H9 (cell line): ENCODE data around the gene POLD3. TPM values are rescaled to one million over a fixed set of nuclear protein-coding genes. Genes with fewer than 3 reads are reported as not detected.

Experiments used
- DNase-seq: peaks from one replicate; pipeline ENCODE4 v3.0.0-alpha.2; 2017
- H2AFZ ChIP-seq: one replicate; pipeline ENCODE4 v1.6.1; 2013; ENCODE audit warnings: mild to moderate bottlenecking, low read length, control low read depth, moderate library complexity
- H2AK5ac ChIP-seq: 2 replicates; pipeline ENCODE4 v1.6.1; 2013; ENCODE audit warnings: low read length, control low read depth, mixed read lengths; ENCODE audit not compliant: insufficient read length
- H2BK120ac ChIP-seq: one replicate; pipeline ENCODE4 v1.6.1; 2013; ENCODE audit warnings: low read depth, mild to moderate bottlenecking, low read length, control low read depth, inconsistent platforms; ENCODE audit not compliant: poor library complexity, severe bottlenecking
- H2BK12ac ChIP-seq: 2 replicates; pipeline ENCODE4 v1.6.1; 2013; ENCODE audit warnings: low read length, control low read depth, mixed read lengths, low read depth; ENCODE audit not compliant: insufficient read length
- H2BK15ac ChIP-seq: 2 replicates; pipeline ENCODE4 v1.6.1; 2013; ENCODE audit warnings: low read depth, low read length, control low read depth
- H2BK20ac ChIP-seq: one replicate; pipeline ENCODE4 v1.6.1; 2013; ENCODE audit warnings: low read depth, mild to moderate bottlenecking, low read length, control low read depth, inconsistent platforms; ENCODE audit not compliant: poor library complexity, severe bottlenecking
- H2BK5ac ChIP-seq: 2 replicates; pipeline ENCODE4 v1.6.1; 2013; ENCODE audit warnings: low read length, control low read depth, mixed read lengths; ENCODE audit not compliant: insufficient read length
- H3K14ac ChIP-seq: 2 replicates; pipeline ENCODE4 v1.6.1; 2013; ENCODE audit warnings: low read length, control low read depth; ENCODE audit not compliant: insufficient read depth
- H3K18ac ChIP-seq: 2 replicates; pipeline ENCODE4 v1.6.1; 2013; ENCODE audit warnings: low read depth, mild to moderate bottlenecking, mixed read lengths, low read length, control low read depth; ENCODE audit not compliant: insufficient read length
- H3K23ac ChIP-seq: 2 replicates; pipeline ENCODE4 v1.6.1; 2013; ENCODE audit warnings: low read length, control low read depth, mixed read lengths, low read depth; ENCODE audit not compliant: insufficient read length
- H3K23me2 ChIP-seq: 2 replicates; pipeline ENCODE4 v1.6.1; 2013; ENCODE audit warnings: low read depth, mild to moderate bottlenecking, mixed read lengths, low read length, control low read depth; ENCODE audit not compliant: insufficient read length, poor library complexity, severe bottlenecking
- H3K27ac ChIP-seq: 2 replicates; pipeline ENCODE4 v1.5.1; 2013; ENCODE audit warnings: low read length, control low read depth, mixed read lengths, low read depth; ENCODE audit not compliant: insufficient read length
- H3K27me3 ChIP-seq: 2 replicates; pipeline ENCODE4 v1.6.1; 2013; ENCODE audit warnings: low read length, control low read depth, inconsistent platforms; ENCODE audit not compliant: insufficient read depth
- H3K4ac ChIP-seq: 2 replicates; pipeline ENCODE4 v1.6.1; 2013; ENCODE audit warnings: low read depth, mild to moderate bottlenecking, control low read depth, inconsistent platforms, low read length, moderate library complexity
- H3K4me1 ChIP-seq: 2 replicates; pipeline ENCODE4 v1.6.1; 2013; ENCODE audit warnings: low read length, control low read depth, inconsistent platforms; ENCODE audit not compliant: insufficient read depth
- H3K4me2 ChIP-seq: 2 replicates; pipeline ENCODE4 v1.6.1; 2013; ENCODE audit warnings: low read length, control low read depth, mixed read lengths; ENCODE audit not compliant: insufficient read length, insufficient read depth
- H3K56ac ChIP-seq: 2 replicates; pipeline ENCODE4 v1.6.1; 2013; ENCODE audit warnings: low read depth, mild to moderate bottlenecking, mixed read lengths, low read length, control low read depth; ENCODE audit not compliant: insufficient read length
- H3K79me1 ChIP-seq: 2 replicates; pipeline ENCODE4 v1.6.1; 2013; ENCODE audit warnings: low read depth, mild to moderate bottlenecking, moderate library complexity, low read length, control low read depth, inconsistent platforms; ENCODE audit not compliant: insufficient read depth, poor library complexity, severe bottlenecking
- H3K79me2 ChIP-seq: 2 replicates; pipeline ENCODE4 v1.6.1; 2013; ENCODE audit warnings: low read length, control low read depth, inconsistent platforms; ENCODE audit not compliant: insufficient read depth
- H3K9ac ChIP-seq: 2 replicates; pipeline ENCODE4 v1.6.1; 2013; ENCODE audit warnings: low read length, control low read depth, mixed read lengths; ENCODE audit not compliant: insufficient read length; ENCODE audit errors: extremely low read depth
- H3K9me3 ChIP-seq: one replicate; pipeline ENCODE4 v1.6.1; 2013; ENCODE audit warnings: low read depth, low read length, inconsistent platforms; ENCODE audit not compliant: control insufficient read depth
- H3T11ph ChIP-seq: one replicate; pipeline ENCODE4 v1.6.1; 2013; ENCODE audit warnings: mild to moderate bottlenecking, low read length, control low read depth, inconsistent platforms
- H4K20me1 ChIP-seq: one replicate; pipeline ENCODE4 v1.6.1; 2013; ENCODE audit not compliant: control insufficient read depth, insufficient read length, insufficient read depth
- H4K5ac ChIP-seq: 2 replicates; pipeline ENCODE4 v1.6.1; 2013; ENCODE audit warnings: low read depth, mild to moderate bottlenecking, mixed read lengths, low read length, control low read depth; ENCODE audit not compliant: insufficient read length
- H4K8ac ChIP-seq: replicated peaks from 2 replicates; pipeline ENCODE4 v1.6.1; 2013; ENCODE audit warnings: low read length, control low read depth, mixed read lengths, low read depth; ENCODE audit not compliant: insufficient read length
- H4K91ac ChIP-seq: 2 replicates; pipeline ENCODE4 v1.6.1; 2013; ENCODE audit warnings: low read depth, mild to moderate bottlenecking, moderate library complexity, mixed read lengths, low read length, control low read depth; ENCODE audit not compliant: insufficient read length
- H3K27ac Mint-ChIP-seq, 3 experiments: 2 replicates in 2 of 3; 3 replicates in 1 of 3; pipeline ENCODE4 v1.8.0; 2020 to 2021; ENCODE audit warnings: mixed read lengths in 3 of 3, mild to moderate bottlenecking in 1 of 3, moderate library complexity in 1 of 3
- H3K27me3 Mint-ChIP-seq: 2 replicates; pipeline ENCODE4 v1.8.0; 2021; ENCODE audit warnings: low read depth, mild to moderate bottlenecking, moderate library complexity, mixed read lengths
- H3K36me3 Mint-ChIP-seq, 3 experiments: 2 replicates in 2 of 3; 3 replicates in 1 of 3; pipeline ENCODE4 v1.8.0; 2020 to 2021; ENCODE audit warnings: low read depth in 3 of 3, mixed read lengths in 3 of 3; ENCODE audit not compliant: insufficient read depth in 1 of 3
- H3K4me1 Mint-ChIP-seq, 2 experiments: 2 replicates each; pipeline ENCODE4 v1.8.0; 2020; ENCODE audit warnings: mixed read lengths in 2 of 2
- H3K4me3 Mint-ChIP-seq, 2 experiments: 2 replicates in 1 of 2; 3 replicates in 1 of 2; pipeline ENCODE4 v1.8.0; 2020 to 2021; ENCODE audit warnings: mild to moderate bottlenecking in 2 of 2, mixed read lengths in 2 of 2, moderate library complexity in 1 of 2
- H3K9me3 Mint-ChIP-seq, 2 experiments: 2 replicates in 1 of 2; 3 replicates in 1 of 2; pipeline ENCODE4 v1.8.0; 2020; ENCODE audit warnings: mild to moderate bottlenecking in 2 of 2, mixed read lengths in 2 of 2, moderate library complexity in 1 of 2
- CTCF ChIP-seq: fragments of 200-600 bp; sonication (generic); conservative IDR thresholded peaks from 3 replicates; pipeline ENCODE4 v1.8.0; 2021; ENCODE audit warnings: antibody characterized with exemption, mild to moderate bottlenecking
- WGBS: extraction: QIAGEN DNeasy Blood & Tissue Kit; methylation state at CpG from one replicate; pipeline ENCODE4 v1.1.7; 2013; ENCODE audit warnings: missing lambda C conversion rate, low lambda C conversion rate, mixed read lengths; ENCODE audit not compliant: insufficient read length; ENCODE audit errors: extremely low coverage; 5-methylcytosine and 5-hydroxymethylcytosine counted together
- total RNA-seq: library from RNA; stranded (reverse); gene quantifications from 2 replicates; pipeline ENCODE4 v1.2.1, GENCODE V29; 2021

POLD3 gene
- total RNA-seq, 1 experiment from 2014 or later = 34.1 TPM

DNA sequence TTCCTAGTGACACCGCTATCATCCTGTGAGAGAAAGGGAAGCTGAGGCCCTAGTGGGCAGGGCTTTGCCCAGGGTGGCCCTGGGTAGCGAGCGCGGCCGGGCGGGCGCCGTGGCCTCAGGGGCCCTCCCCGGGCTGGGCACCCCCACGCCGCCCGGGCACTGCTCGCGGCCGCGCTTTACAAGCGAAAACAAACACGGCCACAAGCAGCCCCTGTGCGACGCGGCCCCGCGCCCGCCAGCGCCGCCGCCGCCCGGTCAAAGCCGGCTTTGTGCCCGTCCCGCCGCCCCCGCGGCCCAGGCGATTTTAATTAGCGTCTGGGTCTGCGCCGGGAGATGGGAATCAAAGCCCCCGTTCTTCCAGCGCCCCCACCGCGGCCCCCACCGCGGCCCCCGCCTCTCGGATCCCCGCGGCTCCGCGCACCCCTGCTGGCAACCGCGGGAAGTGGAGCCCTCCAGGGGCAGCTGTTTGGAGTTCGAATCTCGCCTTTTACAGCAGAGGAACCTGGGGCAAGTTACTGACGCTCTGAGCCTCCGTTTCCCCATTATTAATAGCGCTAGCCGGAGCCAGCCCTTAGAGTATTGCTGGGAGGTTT, 91.0 kb downstream of the POLD3 start:
- H3K27me3 Mint-ChIP-seq = peaks cover 11% of the 10 kb centered on the region
- Histone ChIP-seq H2BK12ac (no peak overlapping the region), H4K8ac (no peak overlapping the region), H3K79me1 (no peaks in the 10 kb centered on the region), H4K91ac (no peak overlapping the region), H3K14ac (0 out of 2 replicates have a peak overlapping the region, but pooled peaks have one; percentile 26), H4K5ac (no peak overlapping the region), H3K9me3 (no peaks in the 10 kb centered on the region), H3K27me3 (no peaks in the 10 kb centered on the region), H3K23ac (no peak overlapping the region), H3K18ac (no peak overlapping the region), H4K20me1 (no peaks in the 10 kb centered on the region), H3T11ph (no peak overlapping the region), H2BK20ac (no peak overlapping the region), H3K56ac (no peak overlapping the region), H3K79me2 (no peaks in the 10 kb centered on the region), H2AFZ (no peak overlapping the region), H3K9ac (no peak overlapping the region), H2BK5ac (no peak overlapping the region), H2AK5ac (no peak overlapping the region), H2BK15ac (no peak overlapping the region), H3K4me2 (peak overlapping the region; percentile 30), H2BK120ac (no peak overlapping the region), H3K23me2 (no peaks in the 10 kb centered on the region), H3K4ac (no peak overlapping the region), H3K27ac (no peak overlapping the region), H3K4me1 (no peaks in the 10 kb centered on the region)
- WGBS = no CpG with 5 or more reads among the region's 59 CpGs
- TF ChIP-seq CTCF = peak; percentile 42
- peak overlapping the region in 1 of 2 experiments; percentile 67; a peak in 3 of 5 replicates for H3K4me3 Mint-ChIP-seq
- no peak for DNase-seq
- no peak overlapping the region for H3K27ac Mint-ChIP-seq
- no peaks in the 10 kb centered on the region; a peak in 1 of 7 replicates for H3K36me3 Mint-ChIP-seq
- H3K9me3 Mint-ChIP-seq = no peaks in the 10 kb centered on the region; a peak in 1 of 5 replicates
- peaks cover 11 to 19% of the 10 kb centered on the region in 2 experiments for H3K4me1 Mint-ChIP-seq
